HCT116 (cell line): ENCODE data around the gene EEPD1.

Experiments
- POLR2A ChIP-seq: IDR thresholded peaks from 2 replicates; pipeline ENCODE4 v1.7.0; 2011; ENCODE audit warnings: borderline replicate concordance; ENCODE audit not compliant: insufficient read depth, insufficient read length; ENCODE audit errors: extremely low read depth
- POLR2AphosphoS5 ChIP-seq: IDR thresholded peaks from 2 replicates; pipeline ENCODE4 v1.6.1; 2011; ENCODE audit warnings: mild to moderate bottlenecking, low read depth, low read length, moderate library complexity
- REST ChIP-seq: IDR thresholded peaks from 2 replicates; pipeline ENCODE4 v1.6.1; 2012; ENCODE audit warnings: low read depth
- TF ChIP-seq, protein P1 (sequence below), 3 experiments: fragments of 200-600 bp in 1 of 3; sonication (generic) in 1 of 3; IDR thresholded peaks in 2 of 3; conservative IDR thresholded peaks in 1 of 3; 2 replicates each; pipeline ENCODE4 v1.5.1; 2012 to 2017; ENCODE audit warnings: low read depth in 2 of 3, low read length in 2 of 3, antibody characterized with exemption in 1 of 3, borderline replicate concordance in 1 of 3, control low read depth in 1 of 3, mild to moderate bottlenecking in 1 of 3, mixed read lengths in 1 of 3, mixed run types in 1 of 3, moderate library complexity in 1 of 3; ENCODE audit not compliant: insufficient read depth in 1 of 3

GRCh38 chr7:36314491-36314890, 161.4 kb downstream of the EEPD1 start:
- TF ChIP-seq REST (no peak), POLR2A (no peak), POLR2AphosphoS5 (no peak)
- TF ChIP-seq, protein P1, sequence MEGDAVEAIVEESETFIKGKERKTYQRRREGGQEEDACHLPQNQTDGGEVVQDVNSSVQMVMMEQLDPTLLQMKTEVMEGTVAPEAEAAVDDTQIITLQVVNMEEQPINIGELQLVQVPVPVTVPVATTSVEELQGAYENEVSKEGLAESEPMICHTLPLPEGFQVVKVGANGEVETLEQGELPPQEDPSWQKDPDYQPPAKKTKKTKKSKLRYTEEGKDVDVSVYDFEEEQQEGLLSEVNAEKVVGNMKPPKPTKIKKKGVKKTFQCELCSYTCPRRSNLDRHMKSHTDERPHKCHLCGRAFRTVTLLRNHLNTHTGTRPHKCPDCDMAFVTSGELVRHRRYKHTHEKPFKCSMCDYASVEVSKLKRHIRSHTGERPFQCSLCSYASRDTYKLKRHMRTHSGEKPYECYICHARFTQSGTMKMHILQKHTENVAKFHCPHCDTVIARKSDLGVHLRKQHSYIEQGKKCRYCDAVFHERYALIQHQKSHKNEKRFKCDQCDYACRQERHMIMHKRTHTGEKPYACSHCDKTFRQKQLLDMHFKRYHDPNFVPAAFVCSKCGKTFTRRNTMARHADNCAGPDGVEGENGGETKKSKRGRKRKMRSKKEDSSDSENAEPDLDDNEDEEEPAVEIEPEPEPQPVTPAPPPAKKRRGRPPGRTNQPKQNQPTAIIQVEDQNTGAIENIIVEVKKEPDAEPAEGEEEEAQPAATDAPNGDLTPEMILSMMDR (IDR thresholded peaks at IDR 0.05 in 2 of 3, conservative IDR thresholded peaks at IDR 0.05 in 1 of 3; ENCODE audit: borderline replicate concordance in 1 of 3, insufficient read depth in 1 of 3, low read depth in 2 of 3, low read length in 2 of 3) = no peak
